GM21786 (cell line): Measurements from ENCODE around the gene SLC22A5.
"Not testable (repeated sequence)": the region's sequence is repeated elsewhere in the genome, so short reads cannot be mapped to it uniquely, and the experiment has no call there.

Experiments
- ATAC-seq: cut with Tn5 transposase; IDR thresholded peaks from one replicate; pipeline ENCODE4 v1.9.1; 2021; ENCODE audit not compliant: unreplicated experiment

SLC22A5 gene

DNA sequence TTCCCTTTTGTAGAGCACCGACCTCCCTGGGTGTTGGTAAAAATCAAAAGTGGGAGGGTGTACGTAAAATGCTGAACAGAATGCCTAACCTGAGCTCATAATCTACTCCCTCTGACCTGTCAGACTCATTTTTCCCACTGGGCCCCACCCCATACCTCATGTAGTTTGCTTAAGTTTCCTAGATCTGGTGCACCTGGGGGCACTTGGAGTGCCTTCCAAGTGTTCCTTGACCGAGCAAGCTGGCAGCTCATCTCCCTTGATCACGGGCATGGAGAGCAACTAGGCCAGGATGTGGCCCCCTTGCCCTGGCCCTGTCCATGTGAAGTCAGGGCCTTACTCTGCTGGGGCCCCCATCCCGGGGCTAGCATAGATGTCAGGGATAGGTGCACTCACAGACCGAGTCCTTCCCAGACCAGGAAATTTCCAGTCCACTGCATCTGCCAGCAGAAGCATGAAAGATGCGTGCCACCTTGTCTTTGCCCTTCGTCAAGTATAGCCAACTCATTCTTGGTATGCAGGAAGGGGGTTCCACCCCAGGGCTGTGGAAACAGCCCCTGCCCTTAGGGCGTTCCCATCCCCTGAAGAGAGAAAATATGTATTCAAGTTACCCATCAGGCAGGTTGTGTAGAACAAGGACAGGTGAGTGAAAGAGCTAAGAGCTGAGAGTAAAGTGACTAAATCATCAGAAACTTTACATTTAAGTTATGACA lies 41.9 kb downstream of the SLC22A5 start:
- peak; percentile 10 for ATAC-seq

DNA sequence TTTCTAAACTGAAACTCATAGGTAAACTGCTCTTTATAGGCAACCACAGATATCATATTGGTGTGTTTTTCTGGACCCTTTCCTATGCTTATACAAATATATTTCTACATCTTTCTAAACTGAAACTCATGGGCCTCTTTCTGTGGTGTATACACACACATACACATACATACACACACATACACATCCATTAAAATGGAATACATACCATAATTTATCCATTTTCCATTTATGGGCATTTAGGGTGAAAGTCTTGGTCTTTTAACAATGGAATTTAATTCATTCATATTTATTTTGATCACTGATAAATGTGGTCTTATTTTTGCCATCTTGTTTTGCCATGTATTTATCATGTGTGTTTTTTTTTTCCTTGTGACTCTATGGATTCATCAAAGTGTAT lies 44.1 kb downstream of the SLC22A5 start:
- ATAC-seq: no peak

DNA sequence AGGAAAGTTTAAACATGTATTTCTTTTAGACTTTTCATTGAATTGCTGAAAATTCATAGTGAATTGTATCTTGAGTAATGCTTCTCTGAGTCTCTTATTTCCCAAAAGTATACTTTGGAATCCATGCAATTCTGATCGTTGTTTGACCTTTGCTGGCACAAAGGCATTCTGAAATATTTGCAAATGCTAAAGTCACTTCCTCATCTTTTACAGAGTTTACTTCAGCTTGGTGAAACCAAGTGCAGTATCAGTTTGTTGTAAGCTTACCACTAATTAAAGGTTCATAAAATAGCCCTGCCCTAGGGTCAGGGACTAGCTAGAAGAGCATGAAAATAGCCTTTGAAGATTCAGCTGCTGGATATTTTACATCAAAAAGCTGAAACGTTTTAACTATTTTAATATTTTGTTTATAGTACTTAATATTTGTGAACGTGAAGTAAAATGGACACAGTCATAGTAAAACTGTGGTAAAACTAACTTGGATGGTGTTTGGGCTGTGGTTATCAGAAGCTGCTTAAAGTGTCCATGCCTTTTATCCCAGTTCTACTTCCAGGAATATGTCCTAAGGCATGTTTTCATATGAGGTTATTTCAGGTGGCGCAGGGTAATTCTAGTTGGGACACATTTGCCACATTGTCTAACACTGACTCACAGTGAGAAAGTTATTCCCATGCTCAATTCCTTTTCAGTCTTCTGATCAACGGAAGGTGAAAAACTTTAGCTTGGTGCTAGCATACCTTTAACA lies 45.3 kb downstream of the SLC22A5 start:
- ATAC-seq: peak; percentile 27

- not testable (repeated sequence) for ATAC-seq
Observed at GRCh38 chr5:132415516-132415915, 46.0 kb downstream of the SLC22A5 start.

- no peak for ATAC-seq
Observed at GRCh38 chr5:132416306-132417009, 46.9 kb downstream of the SLC22A5 start.

DNA sequence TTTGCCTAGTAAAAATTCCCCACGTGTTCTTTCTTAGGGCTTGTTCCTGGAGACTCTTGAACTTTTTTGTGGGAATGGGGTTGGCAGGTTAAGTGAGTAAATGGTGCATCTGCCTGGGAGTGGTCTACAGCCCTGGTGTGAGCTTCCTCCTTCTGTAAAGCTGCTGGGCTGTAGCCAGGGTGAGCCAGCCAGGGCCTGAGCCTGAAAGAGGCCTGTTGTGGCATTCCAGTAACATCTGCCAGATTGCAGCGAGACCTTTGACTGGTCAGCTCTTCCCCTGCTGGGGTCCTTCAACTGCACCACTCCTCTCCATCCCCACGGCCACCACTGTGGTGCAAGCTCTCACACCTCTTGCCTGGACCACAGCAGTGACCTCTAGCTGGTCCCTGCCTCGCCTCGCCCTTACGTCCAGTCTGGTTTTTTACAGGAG lies 47.5 kb downstream of the SLC22A5 start:
- ATAC-seq: no peak

DNA sequence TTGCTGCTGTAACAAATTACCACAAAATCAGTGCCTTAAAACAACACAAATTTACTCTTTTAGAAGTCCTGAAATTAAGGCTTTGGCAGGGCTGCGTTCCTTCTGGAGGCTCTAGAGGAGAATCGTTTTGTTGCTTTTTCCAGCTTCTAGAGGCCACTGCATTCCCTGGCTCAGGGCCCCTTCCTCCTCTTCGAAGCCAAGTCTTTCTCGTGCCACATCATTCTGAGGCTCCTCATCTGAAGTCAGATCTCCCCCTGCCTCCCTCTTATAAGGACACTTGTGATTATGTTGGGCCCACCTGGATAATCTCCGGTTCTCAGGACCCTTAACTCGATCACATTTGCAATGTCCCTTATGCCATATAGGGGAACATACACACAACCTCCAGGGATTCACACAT lies 48.0 kb downstream of the SLC22A5 start:
- ATAC-seq: no peak

GRCh38 chr5:132417889-132418485 lies 48.5 kb downstream of the SLC22A5 start:
- ATAC-seq: no peak

DNA sequence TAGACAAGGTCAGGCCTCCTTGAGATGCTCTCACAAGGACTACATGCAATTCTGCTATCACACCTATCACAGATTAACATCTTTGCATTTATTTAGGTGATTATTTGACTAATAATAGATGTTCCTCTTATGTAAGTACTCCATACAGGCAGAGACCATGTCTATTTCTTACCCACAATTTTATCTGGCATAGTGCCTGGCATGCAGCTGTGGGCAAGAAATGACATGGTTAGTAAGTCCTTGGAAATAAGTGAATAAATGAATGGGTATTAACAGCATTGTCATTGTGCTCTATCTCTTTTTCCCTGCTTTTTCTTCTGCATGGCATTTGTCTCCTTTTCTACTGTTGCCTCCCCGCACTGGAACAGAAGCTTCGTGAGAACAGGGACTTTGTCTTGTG lies 49.4 kb downstream of the SLC22A5 start:
- no peak for ATAC-seq

- no peak for ATAC-seq
Observed at GRCh38 chr5:132419502-132420468, 50.3 kb downstream of the SLC22A5 start.

- ATAC-seq: peak; percentile 60
Observed at GRCh38 chr5:132420706-132421272, 51.3 kb downstream of the SLC22A5 start.

- no peak for ATAC-seq
Observed at GRCh38 chr5:132421462-132421861, 52.0 kb downstream of the SLC22A5 start.

DNA sequence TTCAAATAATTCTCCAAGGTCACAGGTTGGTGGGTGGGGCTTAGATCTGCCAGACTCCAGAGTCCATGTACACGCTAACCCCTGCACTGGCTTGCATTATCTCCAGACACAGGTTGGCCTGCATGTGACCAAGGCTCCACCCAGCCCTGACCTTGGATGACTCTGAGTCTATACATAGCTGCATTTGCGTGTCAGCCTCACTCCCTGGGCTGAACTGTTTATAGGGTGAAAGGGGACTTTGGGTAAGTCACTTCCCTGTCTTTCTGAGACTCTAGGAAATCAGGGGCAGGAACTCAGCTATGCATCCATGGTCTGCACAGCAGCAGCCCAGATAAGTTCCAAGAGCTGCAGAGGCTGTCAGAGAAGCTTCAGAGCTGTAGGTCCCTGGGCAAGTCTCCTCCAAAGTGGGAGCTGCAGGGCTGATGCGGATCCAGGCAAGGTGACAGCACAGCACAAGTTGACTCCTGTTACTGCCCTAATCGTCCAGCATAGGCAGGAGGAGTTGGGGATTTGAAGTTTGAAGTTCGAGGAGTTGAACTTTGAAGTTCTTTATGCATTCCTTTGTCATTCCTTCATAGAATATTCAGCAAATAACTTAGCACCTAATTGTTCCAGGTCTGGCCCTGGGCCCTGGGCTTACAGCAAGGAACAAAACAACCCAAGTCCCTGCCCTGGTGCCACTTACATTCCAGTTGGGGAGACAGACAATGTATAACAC lies 53.4 kb downstream of the SLC22A5 start:
- peak; percentile 32 for ATAC-seq

GRCh38 chr5:132423438-132423898 lies 54.0 kb downstream of the SLC22A5 start:
- no peak for ATAC-seq

DNA sequence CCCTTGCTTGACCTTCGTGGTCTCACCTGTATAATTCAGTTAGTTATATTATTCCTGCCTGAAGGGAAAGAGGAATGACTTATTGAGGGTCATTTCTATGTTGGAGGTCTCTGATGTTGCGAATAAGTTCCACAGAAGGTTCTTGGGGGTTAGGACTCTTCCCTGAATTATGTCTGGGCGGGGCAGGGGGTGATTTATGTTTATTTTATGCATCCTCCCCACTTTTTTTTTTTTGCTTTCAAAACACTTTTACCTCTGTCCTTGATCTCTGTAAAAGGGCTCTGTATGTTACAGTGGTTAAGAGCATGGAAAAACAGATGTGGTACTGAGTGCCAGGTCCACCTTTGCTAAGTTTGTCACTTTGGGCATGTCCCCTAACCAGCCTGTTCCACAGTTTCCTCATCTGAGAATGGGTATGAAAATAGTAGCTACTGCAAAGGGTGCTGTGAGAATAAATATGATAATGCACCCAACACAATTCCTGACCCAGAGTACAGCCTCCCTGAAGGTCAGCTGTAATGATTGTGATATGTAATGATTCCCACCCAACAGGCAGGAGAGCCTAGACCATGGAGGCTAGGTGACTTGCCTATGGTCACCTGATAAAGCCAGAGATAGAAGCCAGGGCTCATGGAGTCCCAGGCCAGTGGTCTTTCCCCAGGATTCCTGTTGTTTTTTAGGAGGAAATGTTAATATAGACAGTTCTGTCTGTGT lies 54.8 kb downstream of the SLC22A5 start:
- no peak for ATAC-seq

GRCh38 chr5:132425009-132425937 lies 55.8 kb downstream of the SLC22A5 start:
- peak; percentile 37 for ATAC-seq

DNA sequence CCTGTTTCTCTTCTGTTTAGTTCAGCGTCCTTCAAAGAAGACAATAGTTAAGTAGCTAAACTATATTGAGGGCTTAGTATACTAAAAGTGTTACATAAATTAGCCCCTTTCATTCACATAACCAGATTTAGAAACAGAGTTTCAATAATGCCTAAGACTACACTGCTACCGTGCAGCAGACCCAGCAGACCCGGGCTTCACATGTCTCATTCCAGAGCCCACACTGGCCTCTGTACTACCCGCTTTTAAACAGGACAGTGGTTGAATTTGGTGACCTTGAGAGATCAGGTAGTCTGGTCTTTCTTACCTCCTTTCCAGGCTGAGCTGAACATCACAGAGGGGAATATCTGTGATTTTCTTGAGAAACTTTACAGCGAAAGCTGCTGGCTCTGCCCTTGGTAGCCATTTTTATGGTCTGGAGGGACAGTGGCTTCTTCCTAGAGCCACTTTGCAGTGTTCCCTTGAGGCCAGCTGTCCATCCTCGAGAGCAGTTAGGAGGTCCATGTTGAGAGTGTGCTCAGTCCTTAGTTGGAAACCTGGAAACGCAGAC lies 56.5 kb downstream of the SLC22A5 start:
- no peak for ATAC-seq
